Cardiac muscle cell (in vitro differentiated cells and primary cell): ENCODE measurements around the gene CCR5. TPM values are rescaled to one million over a fixed set of nuclear protein-coding genes. Genes with fewer than 3 reads are reported as not detected.
A peak's percentile ranks its signal among the peaks of the same experiment; 100 is the strongest.

Experiments used
- DNase-seq, 2 donors: peaks; one replicate each; pipeline versions ENCODE4 v3.0.0 to v3.0.0-alpha.2; 2010 to 2017; ENCODE audit warnings: low read depth in 1 of 2, low spot score in 1 of 2
- H3K27ac ChIP-seq: fragments of 200-600 bp; sonication (generic); 2 replicates; pipeline ENCODE4 v1.5.1; 2016
- H3K27me3 ChIP-seq: fragments of 200-600 bp; sonication (generic); 2 replicates; pipeline ENCODE4 v1.6.0; 2016; ENCODE audit warnings: control low read depth
- H3K36me3 ChIP-seq: fragments of 200-600 bp; sonication (generic); 2 replicates; pipeline ENCODE4 v1.5.1; 2016; ENCODE audit warnings: control low read depth
- H3K4me1 ChIP-seq: fragments of 200-600 bp; sonication (generic); 2 replicates; pipeline ENCODE4 v1.8.1; 2017; ENCODE audit warnings: low read depth, mild to moderate bottlenecking, mixed run types
- H3K4me3 ChIP-seq: fragments of 200-600 bp; sonication (generic); 2 replicates; pipeline ENCODE4 v1.5.1; 2016; ENCODE audit warnings: mild to moderate bottlenecking
- H3K9me3 ChIP-seq: fragments of 200-600 bp; sonication (generic); 2 replicates; pipeline ENCODE4 v1.5.1; 2017; ENCODE audit warnings: low read depth, mild to moderate bottlenecking, control low read depth
- CTCF ChIP-seq: IDR thresholded peaks from 2 replicates; pipeline ENCODE4 v1.5.1; 2012; ENCODE audit warnings: low read depth, mild to moderate bottlenecking, low read length
- polyA plus RNA-seq: library from polyadenylated mRNA; unstranded; fragments of >200 nt; fragmentation: Nextera tagmentation; extraction: Ambion mirVana; gene quantifications from 2 replicates; pipeline ENCODE4 v1.2.1, GENCODE V29; 2016
- total RNA-seq: library from RNA; depleted of rRNA; stranded (reverse); fragments of >200 nt; gene quantifications from 2 replicates; pipeline ENCODE4 v1.2.3, GENCODE V29; 2016

CCR5 gene
- total and polyA plus RNA-seq, 2 experiments from 2014 or later: not detected

DNA sequence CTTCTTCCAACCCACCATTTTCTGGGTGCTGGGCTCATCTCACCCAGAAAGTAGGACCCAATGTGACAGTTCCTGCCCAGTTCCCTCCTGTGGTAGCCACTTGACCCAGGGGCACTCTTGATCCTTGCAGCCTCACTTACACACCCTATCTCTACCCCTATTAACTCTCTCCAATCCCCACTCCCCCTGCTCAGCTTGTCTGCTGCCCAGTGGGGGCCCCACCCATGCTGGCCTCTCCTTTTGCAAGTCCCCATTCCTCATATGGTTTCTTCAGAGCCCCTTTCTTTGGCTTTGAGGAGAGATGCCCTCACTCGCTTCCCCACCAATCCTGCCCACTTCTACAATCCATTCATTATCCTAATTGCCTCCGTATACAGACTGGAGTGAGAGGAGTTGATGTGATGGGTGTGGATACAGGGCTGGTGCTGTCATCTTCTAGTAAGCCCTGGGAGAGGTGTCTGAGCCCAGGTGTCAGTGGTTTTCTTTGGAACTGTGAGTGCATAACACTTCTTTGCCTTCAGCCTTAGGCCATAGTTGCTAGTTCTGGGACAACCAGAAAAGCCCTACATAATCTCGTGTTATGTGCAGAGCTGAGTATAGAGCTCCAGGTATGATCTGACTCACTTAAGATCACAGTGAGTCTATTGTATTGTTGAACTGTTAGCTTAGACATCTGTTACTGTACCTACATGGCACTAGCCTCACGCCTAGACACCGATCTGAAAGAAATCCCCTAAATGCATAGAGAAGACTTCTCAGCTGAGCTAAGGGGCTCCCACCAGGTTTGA is 4.8 kb upstream of the CCR5 start:
- Histone ChIP-seq H3K4me1 (no peaks in the 10 kb centered on the region), H3K4me3 (no peak overlapping the region)
- TF ChIP-seq CTCF: no peak

DNA sequence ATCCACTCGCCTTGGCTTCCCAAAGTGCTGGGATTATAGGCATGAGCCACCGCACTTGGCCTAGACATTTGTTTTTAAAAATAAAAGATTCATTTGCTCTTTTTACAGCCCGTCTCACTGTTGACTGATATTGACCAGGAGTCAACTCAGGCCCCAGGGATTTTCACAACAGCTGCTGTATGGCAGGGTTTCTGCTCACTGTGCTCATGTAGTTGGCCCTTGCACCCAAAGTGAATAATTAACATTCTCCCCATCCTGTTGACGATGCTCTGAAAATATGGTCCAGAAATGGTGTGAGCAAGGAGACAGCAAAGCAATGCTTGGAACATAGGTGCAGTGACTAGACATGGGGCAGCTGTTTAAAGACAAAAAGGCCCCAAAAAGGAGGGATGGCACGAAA is 2.9 kb upstream of the CCR5 start:
- Histone ChIP-seq H3K9me3 (no peaks in the 10 kb centered on the region), H3K27me3 (no peaks in the 10 kb centered on the region), H3K27ac (no peak overlapping the region), H3K4me3 (no peak overlapping the region), H3K4me1 (no peaks in the 10 kb centered on the region), H3K36me3 (no peaks in the 10 kb centered on the region)
- DNase-seq: no peak
- no peak for TF ChIP-seq CTCF

More for the DNA sequence above, 4.8 kb upstream of the CCR5 start:
- Histone ChIP-seq H3K27ac (no peak overlapping the region), H3K36me3 (no peaks in the 10 kb centered on the region), H3K27me3 (no peaks in the 10 kb centered on the region), H3K9me3 (no peaks in the 10 kb centered on the region)
- DNase-seq: no peak

GRCh38 chr3:46368569-46368968 is 2.2 kb upstream of the CCR5 start:
- peak; percentile 18 to 24 for DNase-seq
- no peaks in the 10 kb centered on the region for H3K36me3 ChIP-seq
- H3K4me3 ChIP-seq: no peak overlapping the region
- no peaks in the 10 kb centered on the region for H3K4me1 ChIP-seq
- TF ChIP-seq CTCF: no peak
- H3K9me3 ChIP-seq: no peaks in the 10 kb centered on the region
- no peaks in the 10 kb centered on the region for H3K27me3 ChIP-seq
- H3K27ac ChIP-seq: no peak overlapping the region

DNA sequence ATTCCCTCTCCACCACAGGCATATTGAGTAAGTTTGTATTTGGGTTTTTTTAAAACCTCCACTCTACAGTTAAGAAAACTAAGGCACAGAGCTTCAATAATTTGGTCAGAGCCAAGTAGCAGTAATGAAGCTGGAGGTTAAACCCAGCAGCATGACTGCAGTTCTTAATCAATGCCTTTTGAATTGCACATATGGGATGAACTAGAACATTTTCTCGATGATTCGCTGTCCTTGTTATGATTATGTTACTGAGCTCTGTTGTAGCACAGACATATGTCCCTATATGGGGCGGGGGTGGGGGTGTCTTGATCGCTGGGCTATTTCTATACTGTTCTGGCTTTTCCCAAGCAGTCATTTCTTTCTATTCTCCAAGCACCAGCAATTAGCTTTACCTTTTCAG is 1.6 kb upstream of the CCR5 start:
- H3K27me3 ChIP-seq: peaks cover 2% of the 10 kb centered on the region
- no peak for DNase-seq
- H3K4me1 ChIP-seq: no peaks in the 10 kb centered on the region
- H3K9me3 ChIP-seq: no peaks in the 10 kb centered on the region
- H3K36me3 ChIP-seq: no peaks in the 10 kb centered on the region
- no peak overlapping the region for H3K27ac ChIP-seq
- no peak for TF ChIP-seq CTCF
- H3K4me3 ChIP-seq: no peak overlapping the region

DNA sequence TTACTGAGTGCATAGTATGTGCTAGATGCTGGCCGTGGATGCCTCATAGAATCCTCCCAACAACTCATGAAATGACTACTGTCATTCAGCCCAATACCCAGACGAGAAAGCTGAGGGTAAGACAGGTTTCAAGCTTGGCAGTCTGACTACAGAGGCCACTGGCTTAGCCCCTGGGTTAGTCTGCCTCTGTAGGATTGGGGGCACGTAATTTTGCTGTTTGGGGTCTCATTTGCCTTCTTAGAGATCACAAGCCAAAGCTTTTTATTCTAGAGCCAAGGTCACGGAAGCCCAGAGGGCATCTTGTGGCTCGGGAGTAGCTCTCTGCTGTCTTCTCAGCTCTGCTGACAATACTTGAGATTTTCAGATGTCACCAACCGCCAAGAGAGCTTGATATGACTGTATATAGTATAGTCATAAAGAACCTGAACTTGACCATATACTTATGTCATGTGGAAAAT is 1.0 kb upstream of the CCR5 start:
- no peak for DNase-seq
- Histone ChIP-seq H3K27ac (no peak overlapping the region), H3K36me3 (no peaks in the 10 kb centered on the region), H3K9me3 (no peaks in the 10 kb centered on the region), H3K27me3 (peaks cover 5% of the 10 kb centered on the region), H3K4me3 (no peak overlapping the region), H3K4me1 (no peaks in the 10 kb centered on the region)
- TF ChIP-seq CTCF: no peak
